Measurements from ENCODE around the gene DEPDC7. TPM values are rescaled to one million over a fixed set of nuclear protein-coding genes. Genes with fewer than 3 reads are reported as not detected.
"Not testable (repeated sequence)": the region's sequence is repeated elsewhere in the genome, so short reads cannot be mapped to it uniquely, and the experiment has no call there.

Gene DEPDC7
- total RNA-seq, 1 experiment from 2014 or later, result 5.6 TPM

DNA sequence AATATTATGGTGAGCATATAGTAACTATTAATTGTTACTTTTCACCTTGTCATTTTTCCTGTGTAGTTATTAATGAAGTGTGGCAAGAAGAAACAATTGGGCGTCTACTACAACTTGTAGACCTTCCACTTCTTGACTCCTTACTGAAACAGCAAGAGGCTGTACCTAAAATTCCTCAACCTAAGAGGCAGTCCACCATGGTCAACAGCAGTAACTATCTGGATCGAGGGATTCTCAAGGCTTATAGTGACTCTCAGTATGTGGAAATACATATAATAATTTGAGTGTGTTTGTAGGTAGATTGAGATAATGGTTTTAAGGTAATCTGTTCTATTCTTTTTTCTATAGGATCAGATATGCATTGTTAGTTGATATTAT lies 12.8 kb downstream of the DEPDC7 start:
- TF ChIP-seq, protein P1, sequence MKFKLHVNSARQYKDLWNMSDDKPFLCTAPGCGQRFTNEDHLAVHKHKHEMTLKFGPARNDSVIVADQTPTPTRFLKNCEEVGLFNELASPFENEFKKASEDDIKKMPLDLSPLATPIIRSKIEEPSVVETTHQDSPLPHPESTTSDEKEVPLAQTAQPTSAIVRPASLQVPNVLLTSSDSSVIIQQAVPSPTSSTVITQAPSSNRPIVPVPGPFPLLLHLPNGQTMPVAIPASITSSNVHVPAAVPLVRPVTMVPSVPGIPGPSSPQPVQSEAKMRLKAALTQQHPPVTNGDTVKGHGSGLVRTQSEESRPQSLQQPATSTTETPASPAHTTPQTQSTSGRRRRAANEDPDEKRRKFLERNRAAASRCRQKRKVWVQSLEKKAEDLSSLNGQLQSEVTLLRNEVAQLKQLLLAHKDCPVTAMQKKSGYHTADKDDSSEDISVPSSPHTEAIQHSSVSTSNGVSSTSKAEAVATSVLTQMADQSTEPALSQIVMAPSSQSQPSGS (CRISPR knock-in tag; IDR thresholded peaks at IDR 0.05; ENCODE audit: borderline replicate concordance, low read depth), result no peak
- TF ChIP-seq, protein P2, sequence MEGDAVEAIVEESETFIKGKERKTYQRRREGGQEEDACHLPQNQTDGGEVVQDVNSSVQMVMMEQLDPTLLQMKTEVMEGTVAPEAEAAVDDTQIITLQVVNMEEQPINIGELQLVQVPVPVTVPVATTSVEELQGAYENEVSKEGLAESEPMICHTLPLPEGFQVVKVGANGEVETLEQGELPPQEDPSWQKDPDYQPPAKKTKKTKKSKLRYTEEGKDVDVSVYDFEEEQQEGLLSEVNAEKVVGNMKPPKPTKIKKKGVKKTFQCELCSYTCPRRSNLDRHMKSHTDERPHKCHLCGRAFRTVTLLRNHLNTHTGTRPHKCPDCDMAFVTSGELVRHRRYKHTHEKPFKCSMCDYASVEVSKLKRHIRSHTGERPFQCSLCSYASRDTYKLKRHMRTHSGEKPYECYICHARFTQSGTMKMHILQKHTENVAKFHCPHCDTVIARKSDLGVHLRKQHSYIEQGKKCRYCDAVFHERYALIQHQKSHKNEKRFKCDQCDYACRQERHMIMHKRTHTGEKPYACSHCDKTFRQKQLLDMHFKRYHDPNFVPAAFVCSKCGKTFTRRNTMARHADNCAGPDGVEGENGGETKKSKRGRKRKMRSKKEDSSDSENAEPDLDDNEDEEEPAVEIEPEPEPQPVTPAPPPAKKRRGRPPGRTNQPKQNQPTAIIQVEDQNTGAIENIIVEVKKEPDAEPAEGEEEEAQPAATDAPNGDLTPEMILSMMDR (IDR thresholded peaks at IDR 0.05), result no peak
- TF ChIP-seq CBFB (CRISPR knock-in tag; IDR thresholded peaks at IDR 0.05; ENCODE audit: low read depth) (no peak), NFYB (CRISPR knock-in tag; conservative IDR thresholded peaks at IDR 0.05; ENCODE audit: low read depth) (no peak), OVOL2 (CRISPR knock-in tag; IDR thresholded peaks at IDR 0.05; ENCODE audit: borderline replicate concordance) (no peak), ZNF317 (CRISPR knock-in tag; IDR thresholded peaks at IDR 0.05; ENCODE audit: borderline replicate concordance, low read depth) (no peak), CREB1 (CRISPR knock-in tag; IDR thresholded peaks at IDR 0.05) (no peak), EMX1 (CRISPR knock-in tag; IDR thresholded peaks at IDR 0.05) (no peak), ZNF232 (CRISPR knock-in tag; IDR thresholded peaks at IDR 0.05) (no peak), SMAD4 (CRISPR knock-in tag; IDR thresholded peaks at IDR 0.05) (no peak), FOXK1 (CRISPR knock-in tag; IDR thresholded peaks at IDR 0.05) (no peak), ATF1 (CRISPR knock-in tag; IDR thresholded peaks at IDR 0.05) (no peak), GABPB1 (CRISPR knock-in tag; IDR thresholded peaks at IDR 0.05) (no peak), TP53 (CRISPR knock-in tag; IDR thresholded peaks at IDR 0.05) (no peak)
- TF ChIP-seq, protein P3, sequence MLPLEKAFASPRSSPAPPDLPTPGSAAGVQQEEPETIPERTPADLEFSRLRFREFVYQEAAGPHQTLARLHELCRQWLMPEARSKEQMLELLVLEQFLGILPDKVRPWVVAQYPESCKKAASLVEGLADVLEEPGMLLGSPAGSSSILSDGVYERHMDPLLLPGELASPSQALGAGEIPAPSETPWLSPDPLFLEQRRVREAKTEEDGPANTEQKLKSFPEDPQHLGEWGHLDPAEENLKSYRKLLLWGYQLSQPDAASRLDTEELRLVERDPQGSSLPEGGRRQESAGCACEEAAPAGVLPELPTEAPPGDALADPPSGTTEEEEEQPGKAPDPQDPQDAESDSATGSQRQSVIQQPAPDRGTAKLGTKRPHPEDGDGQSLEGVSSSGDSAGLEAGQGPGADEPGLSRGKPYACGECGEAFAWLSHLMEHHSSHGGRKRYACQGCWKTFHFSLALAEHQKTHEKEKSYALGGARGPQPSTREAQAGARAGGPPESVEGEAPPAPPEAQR (CRISPR knock-in tag; IDR thresholded peaks at IDR 0.05), result no peak
- TF ChIP-seq, protein P4, sequence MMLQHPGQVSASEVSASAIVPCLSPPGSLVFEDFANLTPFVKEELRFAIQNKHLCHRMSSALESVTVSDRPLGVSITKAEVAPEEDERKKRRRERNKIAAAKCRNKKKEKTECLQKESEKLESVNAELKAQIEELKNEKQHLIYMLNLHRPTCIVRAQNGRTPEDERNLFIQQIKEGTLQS (CRISPR knock-in tag; conservative IDR thresholded peaks at IDR 0.05), result no peak
- TF ChIP-seq, protein P5, sequence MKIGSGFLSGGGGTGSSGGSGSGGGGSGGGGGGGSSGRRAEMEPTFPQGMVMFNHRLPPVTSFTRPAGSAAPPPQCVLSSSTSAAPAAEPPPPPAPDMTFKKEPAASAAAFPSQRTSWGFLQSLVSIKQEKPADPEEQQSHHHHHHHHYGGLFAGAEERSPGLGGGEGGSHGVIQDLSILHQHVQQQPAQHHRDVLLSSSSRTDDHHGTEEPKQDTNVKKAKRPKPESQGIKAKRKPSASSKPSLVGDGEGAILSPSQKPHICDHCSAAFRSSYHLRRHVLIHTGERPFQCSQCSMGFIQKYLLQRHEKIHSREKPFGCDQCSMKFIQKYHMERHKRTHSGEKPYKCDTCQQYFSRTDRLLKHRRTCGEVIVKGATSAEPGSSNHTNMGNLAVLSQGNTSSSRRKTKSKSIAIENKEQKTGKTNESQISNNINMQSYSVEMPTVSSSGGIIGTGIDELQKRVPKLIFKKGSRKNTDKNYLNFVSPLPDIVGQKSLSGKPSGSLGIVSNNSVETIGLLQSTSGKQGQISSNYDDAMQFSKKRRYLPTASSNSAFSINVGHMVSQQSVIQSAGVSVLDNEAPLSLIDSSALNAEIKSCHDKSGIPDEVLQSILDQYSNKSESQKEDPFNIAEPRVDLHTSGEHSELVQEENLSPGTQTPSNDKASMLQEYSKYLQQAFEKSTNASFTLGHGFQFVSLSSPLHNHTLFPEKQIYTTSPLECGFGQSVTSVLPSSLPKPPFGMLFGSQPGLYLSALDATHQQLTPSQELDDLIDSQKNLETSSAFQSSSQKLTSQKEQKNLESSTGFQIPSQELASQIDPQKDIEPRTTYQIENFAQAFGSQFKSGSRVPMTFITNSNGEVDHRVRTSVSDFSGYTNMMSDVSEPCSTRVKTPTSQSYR (CRISPR knock-in tag; IDR thresholded peaks at IDR 0.05), result no peak
- TF ChIP-seq, protein P6, sequence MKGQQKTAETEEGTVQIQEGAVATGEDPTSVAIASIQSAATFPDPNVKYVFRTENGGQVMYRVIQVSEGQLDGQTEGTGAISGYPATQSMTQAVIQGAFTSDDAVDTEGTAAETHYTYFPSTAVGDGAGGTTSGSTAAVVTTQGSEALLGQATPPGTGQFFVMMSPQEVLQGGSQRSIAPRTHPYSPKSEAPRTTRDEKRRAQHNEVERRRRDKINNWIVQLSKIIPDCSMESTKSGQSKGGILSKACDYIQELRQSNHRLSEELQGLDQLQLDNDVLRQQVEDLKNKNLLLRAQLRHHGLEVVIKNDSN (CRISPR knock-in tag; IDR thresholded peaks at IDR 0.05), result no peak
- TF ChIP-seq, protein P7, sequence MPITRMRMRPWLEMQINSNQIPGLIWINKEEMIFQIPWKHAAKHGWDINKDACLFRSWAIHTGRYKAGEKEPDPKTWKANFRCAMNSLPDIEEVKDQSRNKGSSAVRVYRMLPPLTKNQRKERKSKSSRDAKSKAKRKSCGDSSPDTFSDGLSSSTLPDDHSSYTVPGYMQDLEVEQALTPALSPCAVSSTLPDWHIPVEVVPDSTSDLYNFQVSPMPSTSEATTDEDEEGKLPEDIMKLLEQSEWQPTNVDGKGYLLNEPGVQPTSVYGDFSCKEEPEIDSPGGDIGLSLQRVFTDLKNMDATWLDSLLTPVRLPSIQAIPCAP (CRISPR knock-in tag; IDR thresholded peaks at IDR 0.05), result no peak
- TF ChIP-seq, protein P8, sequence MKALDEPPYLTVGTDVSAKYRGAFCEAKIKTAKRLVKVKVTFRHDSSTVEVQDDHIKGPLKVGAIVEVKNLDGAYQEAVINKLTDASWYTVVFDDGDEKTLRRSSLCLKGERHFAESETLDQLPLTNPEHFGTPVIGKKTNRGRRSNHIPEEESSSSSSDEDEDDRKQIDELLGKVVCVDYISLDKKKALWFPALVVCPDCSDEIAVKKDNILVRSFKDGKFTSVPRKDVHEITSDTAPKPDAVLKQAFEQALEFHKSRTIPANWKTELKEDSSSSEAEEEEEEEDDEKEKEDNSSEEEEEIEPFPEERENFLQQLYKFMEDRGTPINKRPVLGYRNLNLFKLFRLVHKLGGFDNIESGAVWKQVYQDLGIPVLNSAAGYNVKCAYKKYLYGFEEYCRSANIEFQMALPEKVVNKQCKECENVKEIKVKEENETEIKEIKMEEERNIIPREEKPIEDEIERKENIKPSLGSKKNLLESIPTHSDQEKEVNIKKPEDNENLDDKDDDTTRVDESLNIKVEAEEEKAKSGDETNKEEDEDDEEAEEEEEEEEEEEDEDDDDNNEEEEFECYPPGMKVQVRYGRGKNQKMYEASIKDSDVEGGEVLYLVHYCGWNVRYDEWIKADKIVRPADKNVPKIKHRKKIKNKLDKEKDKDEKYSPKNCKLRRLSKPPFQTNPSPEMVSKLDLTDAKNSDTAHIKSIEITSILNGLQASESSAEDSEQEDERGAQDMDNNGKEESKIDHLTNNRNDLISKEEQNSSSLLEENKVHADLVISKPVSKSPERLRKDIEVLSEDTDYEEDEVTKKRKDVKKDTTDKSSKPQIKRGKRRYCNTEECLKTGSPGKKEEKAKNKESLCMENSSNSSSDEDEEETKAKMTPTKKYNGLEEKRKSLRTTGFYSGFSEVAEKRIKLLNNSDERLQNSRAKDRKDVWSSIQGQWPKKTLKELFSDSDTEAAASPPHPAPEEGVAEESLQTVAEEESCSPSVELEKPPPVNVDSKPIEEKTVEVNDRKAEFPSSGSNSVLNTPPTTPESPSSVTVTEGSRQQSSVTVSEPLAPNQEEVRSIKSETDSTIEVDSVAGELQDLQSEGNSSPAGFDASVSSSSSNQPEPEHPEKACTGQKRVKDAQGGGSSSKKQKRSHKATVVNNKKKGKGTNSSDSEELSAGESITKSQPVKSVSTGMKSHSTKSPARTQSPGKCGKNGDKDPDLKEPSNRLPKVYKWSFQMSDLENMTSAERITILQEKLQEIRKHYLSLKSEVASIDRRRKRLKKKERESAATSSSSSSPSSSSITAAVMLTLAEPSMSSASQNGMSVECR (CRISPR knock-in tag; IDR thresholded peaks at IDR 0.05; ENCODE audit: borderline replicate concordance), result no peak
- DNase-seq (ENCODE audit: low spot score) (no peak), ATAC-seq (no peak)
- Mint-ChIP-seq H3K36me3 (no peaks in the 10 kb centered on the region), H3K4me1 (peaks cover 18% of the 10 kb centered on the region), H3K27me3 (ENCODE audit: low read depth) (no peaks in the 10 kb centered on the region), H3K9me3 (no peaks in the 10 kb centered on the region), H3K4me3 (no peak overlapping the region), H3K27ac (no peak overlapping the region)
- POLR2A ChIA-PET, result no interaction called here
- CTCF ChIA-PET, result interaction anchor here (2.3 kb wide), 1 partner anchor 37 kb away, joined by 5 read pairs; no protein-coding TSS in a partner anchor

DNA sequence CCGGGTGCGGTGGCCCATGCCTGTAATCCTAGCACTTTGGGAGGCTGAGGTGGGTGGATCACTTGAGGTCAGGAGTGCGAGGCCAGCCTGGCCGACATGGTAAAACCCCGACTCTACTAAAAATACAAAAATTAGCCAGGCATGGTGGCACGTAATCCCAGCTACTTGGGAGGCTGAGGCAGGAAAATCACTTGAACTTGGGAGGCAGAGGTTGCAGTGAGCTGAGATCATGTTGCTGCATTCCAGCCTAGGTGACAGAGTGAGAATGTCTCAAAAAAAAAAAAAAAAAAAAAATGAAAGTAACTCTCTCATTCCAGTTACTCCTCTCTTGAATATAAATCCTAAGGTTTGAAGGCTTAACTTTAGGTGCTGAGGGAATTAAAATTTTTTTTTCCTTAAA lies 13.5 kb downstream of the DEPDC7 start:
- H3K9me3 Mint-ChIP-seq; ATAC-seq; H3K4me3 Mint-ChIP-seq; H3K27ac Mint-ChIP-seq; POLR2A ChIA-PET; H3K27me3 Mint-ChIP-seq (ENCODE audit: low read depth); DNase-seq (ENCODE audit: low spot score); H3K36me3 Mint-ChIP-seq: not testable (repeated sequence)
- peaks cover 13% of the 10 kb centered on the region for H3K4me1 Mint-ChIP-seq
- CTCF ChIA-PET, result interaction anchor here (0.7 to 2.3 kb wide), 4 partner anchors 13 to 130 kb away, joined by 3 to 5 read pairs (median 3); partner anchors contain the start of gene DEPDC7

Data from WTC11 (cell line).